ENCODE results near the gene STPG3. TPM values are rescaled to one million over a fixed set of nuclear protein-coding genes. Genes with fewer than 3 reads are reported as not detected.
"Not testable (repeated sequence)": the region's sequence is repeated elsewhere in the genome, so short reads cannot be mapped to it uniquely, and the experiment has no call there.

Gene STPG3
- total and polyA plus RNA-seq, 9 donors: 0.15 to 0.79 (median 0.33) TPM; not detected in 2

- peaks cover under 1% of the 10 kb centered on the region for H3K27me3 ChIP-seq (ENCODE audit: control insufficient read depth, insufficient read depth, low read length)
- no peaks in the 10 kb centered on the region for H3K9me3 ChIP-seq (replicated peaks; ENCODE audit: control insufficient read depth, low read depth, low read length)
- H3K36me3 ChIP-seq (ENCODE audit: control insufficient read depth, insufficient read depth, low read length): peaks cover 25% of the 10 kb centered on the region
- under 1% methylated on average over 58 of the region's 58 CpGs for WGBS (ENCODE audit: insufficient coverage)
- H3K4me3 ChIP-seq (ENCODE audit: low read length): peak overlapping the region; percentile 72
- H3K4me1 ChIP-seq (ENCODE audit: control insufficient read depth, insufficient read depth, low read length): peaks cover 78% of the 10 kb centered on the region
- peak; percentile 90 for DNase-seq
- peak overlapping the region; percentile 98 for H3K27ac ChIP-seq (ENCODE audit: low read length)
Measured at GRCh38 chr9:137240318-137240840, 10.7 kb upstream of the STPG3 start.

GRCh38 chr9:137240841-137241489, 10.1 kb upstream of the STPG3 start, which contains the start of gene TUBB4B:
Gene TUBB4B (plus strand): TSS chr9:137241287. CDS start chr9:137241361, 74 bp downstream.
- Histone ChIP-seq H3K4me1 (ENCODE audit: control insufficient read depth, insufficient read depth, low read length) (peaks cover 72% of the 10 kb centered on the region), H3K27me3 (ENCODE audit: control insufficient read depth, insufficient read depth, low read length) (no peaks in the 10 kb centered on the region)
- WGBS (ENCODE audit: insufficient coverage): 0% methylated on average over 63 of the region's 67 CpGs

GRCh38 chr9:137241490-137242268, 9.4 kb upstream of the STPG3 start:
- peak overlapping the region; percentile 79 for H3K27ac ChIP-seq (ENCODE audit: low read length)
- no peaks in the 10 kb centered on the region for H3K9me3 ChIP-seq (replicated peaks; ENCODE audit: control insufficient read depth, low read depth, low read length)
- H3K27me3 ChIP-seq (ENCODE audit: control insufficient read depth, insufficient read depth, low read length): no peaks in the 10 kb centered on the region
- peak; percentile 54 for DNase-seq
- H3K4me3 ChIP-seq (ENCODE audit: low read length): peak overlapping the region; percentile 68
- H3K36me3 ChIP-seq (ENCODE audit: control insufficient read depth, insufficient read depth, low read length): peaks cover 25% of the 10 kb centered on the region
- 1% methylated on average over 66 of the region's 83 CpGs for WGBS (ENCODE audit: insufficient coverage)
- H3K4me1 ChIP-seq (ENCODE audit: control insufficient read depth, insufficient read depth, low read length): peaks cover 68% of the 10 kb centered on the region

More at GRCh38 chr9:137240841-137241489, 10.1 kb upstream of the STPG3 start, which contains the start of gene TUBB4B:
- peaks cover 25% of the 10 kb centered on the region for H3K36me3 ChIP-seq (ENCODE audit: control insufficient read depth, insufficient read depth, low read length)
- DNase-seq: peak; percentile 100
- peak within 1 kb of the TSS; percentile 72 for H3K4me3 ChIP-seq (ENCODE audit: low read length)
- peak within 1 kb of the TSS; percentile 98 for H3K27ac ChIP-seq (ENCODE audit: low read length)
- no peaks in the 10 kb centered on the region for H3K9me3 ChIP-seq (replicated peaks; ENCODE audit: control insufficient read depth, low read depth, low read length)

- Histone ChIP-seq H3K4me3 (ENCODE audit: low read length) (peak overlapping the region; percentile 68), H3K4me1 (ENCODE audit: control insufficient read depth, insufficient read depth, low read length) (peaks cover 68% of the 10 kb centered on the region), H3K36me3 (ENCODE audit: control insufficient read depth, insufficient read depth, low read length) (peaks cover 25% of the 10 kb centered on the region), H3K27ac (ENCODE audit: low read length) (peak overlapping the region; percentile 23), H3K27me3 (ENCODE audit: control insufficient read depth, insufficient read depth, low read length) (no peaks in the 10 kb centered on the region), H3K9me3 (replicated peaks; ENCODE audit: control insufficient read depth, low read depth, low read length) (no peaks in the 10 kb centered on the region)
- no peak for DNase-seq
- 78% methylated on average over 35 of the region's 36 CpGs for WGBS (ENCODE audit: insufficient coverage)
Measured at GRCh38 chr9:137242269-137243203, 8.6 kb upstream of the STPG3 start.

GRCh38 chr9:137243266-137243625, 7.8 kb upstream of the STPG3 start:
- not testable (repeated sequence) for H3K9me3 ChIP-seq (replicated peaks; ENCODE audit: control insufficient read depth, low read depth, low read length); DNase-seq; H3K4me3 ChIP-seq (ENCODE audit: low read length); H3K27me3 ChIP-seq (ENCODE audit: control insufficient read depth, insufficient read depth, low read length); H3K27ac ChIP-seq (ENCODE audit: low read length)
- Histone ChIP-seq H3K4me1 (ENCODE audit: control insufficient read depth, insufficient read depth, low read length) (peaks cover 65% of the 10 kb centered on the region), H3K36me3 (ENCODE audit: control insufficient read depth, insufficient read depth, low read length) (peaks cover 25% of the 10 kb centered on the region)
- 93% methylated on average over 7 of the region's 18 CpGs for WGBS (ENCODE audit: insufficient coverage)

- H3K27ac ChIP-seq (ENCODE audit: low read length): no peak overlapping the region
- H3K27me3 ChIP-seq (ENCODE audit: control insufficient read depth, insufficient read depth, low read length): no peaks in the 10 kb centered on the region
- H3K4me3 ChIP-seq (ENCODE audit: low read length): no peak overlapping the region
- 63% methylated on average over 10 of the region's 15 CpGs for WGBS (ENCODE audit: insufficient coverage)
- H3K36me3 ChIP-seq (ENCODE audit: control insufficient read depth, insufficient read depth, low read length): peaks cover 25% of the 10 kb centered on the region
- DNase-seq: no peak
- H3K4me1 ChIP-seq (ENCODE audit: control insufficient read depth, insufficient read depth, low read length): peaks cover 59% of the 10 kb centered on the region
- no peaks in the 10 kb centered on the region for H3K9me3 ChIP-seq (replicated peaks; ENCODE audit: control insufficient read depth, low read depth, low read length)
Measured at GRCh38 chr9:137243626-137244485, 7.2 kb upstream of the STPG3 start.

GRCh38 chr9:137244486-137245449, 6.3 kb upstream of the STPG3 start:
- Histone ChIP-seq H3K9me3 (replicated peaks; ENCODE audit: control insufficient read depth, low read depth, low read length) (no peaks in the 10 kb centered on the region), H3K27me3 (ENCODE audit: control insufficient read depth, insufficient read depth, low read length) (no peaks in the 10 kb centered on the region), H3K4me1 (ENCODE audit: control insufficient read depth, insufficient read depth, low read length) (peaks cover 50% of the 10 kb centered on the region), H3K4me3 (ENCODE audit: low read length) (no peak overlapping the region), H3K27ac (ENCODE audit: low read length) (no peak overlapping the region), H3K36me3 (ENCODE audit: control insufficient read depth, insufficient read depth, low read length) (peaks cover 25% of the 10 kb centered on the region)
- no peak for DNase-seq
- 42% methylated on average over 29 of the region's 36 CpGs for WGBS (ENCODE audit: insufficient coverage)

- H3K36me3 ChIP-seq (ENCODE audit: control insufficient read depth, insufficient read depth, low read length): peaks cover 25% of the 10 kb centered on the region
- WGBS (ENCODE audit: insufficient coverage): 82% methylated on average over 24 of the region's 25 CpGs
- no peak overlapping the region for H3K27ac ChIP-seq (ENCODE audit: low read length)
- DNase-seq: no peak
- peaks cover 55% of the 10 kb centered on the region for H3K4me1 ChIP-seq (ENCODE audit: control insufficient read depth, insufficient read depth, low read length)
- no peak overlapping the region for H3K4me3 ChIP-seq (ENCODE audit: low read length)
- no peaks in the 10 kb centered on the region for H3K27me3 ChIP-seq (ENCODE audit: control insufficient read depth, insufficient read depth, low read length)
- no peaks in the 10 kb centered on the region for H3K9me3 ChIP-seq (replicated peaks; ENCODE audit: control insufficient read depth, low read depth, low read length)
Measured at GRCh38 chr9:137245450-137246421, 5.3 kb upstream of the STPG3 start.

Data from muscle of leg (tissue), 11 donors.